Prostate gland (tissue), 2 donors: ENCODE results near the gene GMDS.

Source experiments
- CTCF ChIP-seq, 4 experiments: fragments of 200-600 bp in 2 of 4; fragments of 450-650 bp in 2 of 4; sonication (generic) in 2 of 4; IDR thresholded peaks; 1 replicate in 3 of 4; 2 replicates in 1 of 4; pipeline ENCODE4 v1.5.1; 2016 to 2019; ENCODE audit warnings: antibody characterized with exemption in 4 of 4, mild to moderate bottlenecking in 2 of 4, moderate library complexity in 2 of 4
- POLR2A ChIP-seq: fragments of 450-650 bp; IDR thresholded peaks from one replicate; pipeline ENCODE4 v1.6.1; 2016; ENCODE audit warnings: antibody characterized with exemption, mild to moderate bottlenecking

DNA sequence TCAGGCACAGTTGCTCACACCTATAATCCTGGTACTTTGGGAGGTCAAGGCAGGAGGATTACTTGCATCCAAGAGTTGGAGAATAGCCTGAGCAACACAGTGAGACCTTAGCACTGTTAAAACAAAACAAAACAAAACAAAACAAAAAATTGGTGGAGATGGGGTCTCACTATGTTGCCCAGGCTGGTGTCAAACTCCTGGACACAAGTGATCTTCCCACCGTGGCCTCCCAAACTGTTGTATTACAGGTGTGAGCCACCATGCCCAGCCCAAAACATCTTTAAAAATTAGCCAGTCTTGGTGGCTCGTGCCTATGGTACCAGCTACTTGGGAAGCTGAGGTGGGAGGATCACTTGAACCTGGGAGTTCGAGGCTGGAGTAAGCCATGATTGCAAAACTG lies 120.2 kb downstream of the GMDS start:
- TF ChIP-seq CTCF (IDR thresholded peaks at IDR 0.05) (no peak), POLR2A (no peak)
